Measurements from ENCODE around the gene KIF6. TPM values are rescaled to one million over a fixed set of nuclear protein-coding genes. Genes with fewer than 3 reads are reported as not detected.

KIF6 gene
- total RNA-seq, 1 experiment from 2014 or later: 2.7 TPM

- Histone ChIP-seq H3K36me3 (ENCODE audit: insufficient read depth, low read length, poor library complexity, severe bottlenecking) (no peaks in the 10 kb centered on the region), H3K27ac (ENCODE audit: low read depth, low read length, poor library complexity, severe bottlenecking) (no peak overlapping the region), H3K4me3 (ENCODE audit: low read depth, low read length, poor library complexity, severe bottlenecking) (no peak overlapping the region), H3K4me1 (ENCODE audit: insufficient read depth, low read length, poor library complexity, severe bottlenecking) (no peaks in the 10 kb centered on the region), H3K27me3 (replicated peaks; ENCODE audit: insufficient read depth, low read depth, low read length, poor library complexity) (no peaks in the 10 kb centered on the region), H3K9me3 (ENCODE audit: low read depth, low read length, poor library complexity, severe bottlenecking) (no peaks in the 10 kb centered on the region)
- no TSS peak for BruUV-seq (replicated peaks)
- CTCF ChIA-PET: no interaction called here
- POLR2A ChIA-PET (ENCODE audit: low non-redundant PET): no interaction called here
- TF ChIP-seq EZH2 (IDR thresholded peaks at IDR 0.05; ENCODE audit: borderline replicate concordance, low read depth, low read length, poor library complexity, severe bottlenecking): no peak
- no peak for TF ChIP-seq CTCF (conservative IDR thresholded peaks at IDR 0.05; ENCODE audit: low read depth, low read length)
- DNase-seq (ENCODE audit: low spot score): no peak
- intact Hi-C loops (cut with micrococcal nuclease; ENCODE audit: unreplicated experiment): no loop called here
Observed at GRCh38 chr6:39599341-39599740, 125.9 kb downstream of the KIF6 start.

GRCh38 chr6:39594285-39594684, 130.9 kb downstream of the KIF6 start:
- BruUV-seq (replicated peaks): no TSS peak
- H3K9me3 ChIP-seq (ENCODE audit: low read depth, low read length, poor library complexity, severe bottlenecking): no peaks in the 10 kb centered on the region
- no peak overlapping the region for H3K27ac ChIP-seq (ENCODE audit: low read depth, low read length, poor library complexity, severe bottlenecking)
- CTCF ChIA-PET: no interaction called here
- POLR2A ChIA-PET (ENCODE audit: low non-redundant PET): no interaction called here
- no peak for TF ChIP-seq CTCF (conservative IDR thresholded peaks at IDR 0.05; ENCODE audit: low read depth, low read length)
- no peak for TF ChIP-seq EZH2 (IDR thresholded peaks at IDR 0.05; ENCODE audit: borderline replicate concordance, low read depth, low read length, poor library complexity, severe bottlenecking)
- peaks cover 5% of the 10 kb centered on the region for H3K4me1 ChIP-seq (ENCODE audit: insufficient read depth, low read length, poor library complexity, severe bottlenecking)
- intact Hi-C loops (cut with micrococcal nuclease; ENCODE audit: unreplicated experiment): no loop called here
- DNase-seq (ENCODE audit: low spot score): no peak
- H3K4me3 ChIP-seq (ENCODE audit: low read depth, low read length, poor library complexity, severe bottlenecking): no peak overlapping the region
- H3K36me3 ChIP-seq (ENCODE audit: insufficient read depth, low read length, poor library complexity, severe bottlenecking): no peaks in the 10 kb centered on the region
- no peaks in the 10 kb centered on the region for H3K27me3 ChIP-seq (replicated peaks; ENCODE audit: insufficient read depth, low read depth, low read length, poor library complexity)

GRCh38 chr6:39593646-39594045, 131.6 kb downstream of the KIF6 start:
- Histone ChIP-seq H3K27ac (ENCODE audit: low read depth, low read length, poor library complexity, severe bottlenecking) (no peak overlapping the region), H3K27me3 (replicated peaks; ENCODE audit: insufficient read depth, low read depth, low read length, poor library complexity) (no peaks in the 10 kb centered on the region), H3K9me3 (ENCODE audit: low read depth, low read length, poor library complexity, severe bottlenecking) (no peaks in the 10 kb centered on the region), H3K4me1 (ENCODE audit: insufficient read depth, low read length, poor library complexity, severe bottlenecking) (peaks cover 5% of the 10 kb centered on the region), H3K4me3 (ENCODE audit: low read depth, low read length, poor library complexity, severe bottlenecking) (no peak overlapping the region), H3K36me3 (ENCODE audit: insufficient read depth, low read length, poor library complexity, severe bottlenecking) (no peaks in the 10 kb centered on the region)
- TF ChIP-seq EZH2 (IDR thresholded peaks at IDR 0.05; ENCODE audit: borderline replicate concordance, low read depth, low read length, poor library complexity, severe bottlenecking) (no peak), CTCF (conservative IDR thresholded peaks at IDR 0.05; ENCODE audit: low read depth, low read length) (no peak)
- intact Hi-C loops (cut with micrococcal nuclease; ENCODE audit: unreplicated experiment): no loop called here
- POLR2A ChIA-PET (ENCODE audit: low non-redundant PET): no interaction called here
- no TSS peak for BruUV-seq (replicated peaks)
- no peak for DNase-seq (ENCODE audit: low spot score)
- CTCF ChIA-PET: no interaction called here
